A549 (cell line): Measurements from ENCODE around the gene EPB41L4A.

Source experiments
- FOSL2 ChIP-seq, 2 experiments: fragments of 450-650 bp in 1 of 2; fragments of >200 bp in 1 of 2; sonication (Bioruptor Twin) in 1 of 2; formaldehyde crosslinking; IDR thresholded peaks; 2 replicates each; pipeline versions ENCODE4 v1.5.0 to v1.6.1; 2016 to 2020; ENCODE audit warnings: mild to moderate bottlenecking in 1 of 2, moderate library complexity in 1 of 2
- JUN ChIP-seq, 2 experiments: fragments of >200 bp; sonication (Bioruptor Twin); formaldehyde crosslinking; IDR thresholded peaks; 2 replicates in 1 of 2; 3 replicates in 1 of 2; pipeline ENCODE4 v1.6.1; 2016 to 2017
- PHF8 ChIP-seq: fragments of 200-600 bp; sonication (generic); IDR thresholded peaks from 2 replicates; pipeline ENCODE4 v1.6.1; 2016; ENCODE audit warnings: low read depth, mild to moderate bottlenecking, antibody characterized with exemption, moderate library complexity, borderline replicate concordance
- RAD21 ChIP-seq, 2 experiments: fragments of >200 bp in 1 of 2; sonication (Bioruptor Twin) in 1 of 2; formaldehyde crosslinking in 1 of 2; IDR thresholded peaks in 1 of 2; conservative IDR thresholded peaks in 1 of 2; 2 replicates in 1 of 2; 3 replicates in 1 of 2; pipeline ENCODE4 v1.6.1; 2012 to 2018; ENCODE audit warnings: inconsistent platforms in 1 of 2
- SMC3 ChIP-seq: fragments of >200 bp; sonication (Bioruptor Twin); formaldehyde crosslinking; IDR thresholded peaks from 3 replicates; pipeline ENCODE4 v1.6.1; 2018; ENCODE audit warnings: inconsistent platforms
- USF2 ChIP-seq: fragments of 450-650 bp; IDR thresholded peaks from 2 replicates; pipeline ENCODE4 v1.6.1; 2014; ENCODE audit warnings: antibody characterized with exemption
- ZNF302 ChIP-seq: fragments of 250-450 bp; sonication (Bioruptor Pico); IDR thresholded peaks from 2 replicates; pipeline ENCODE4 v1.9.0; 2021; ENCODE audit warnings: inconsistent platforms, mild to moderate bottlenecking, moderate library complexity

- no peak for TF ChIP-seq FOSL2 (IDR thresholded peaks at IDR 0.05)
- TF ChIP-seq FOSL2 (CRISPR knock-in tag; IDR thresholded peaks at IDR 0.05): no peak
- no peak for TF ChIP-seq PHF8
- TF ChIP-seq USF2: no peak
- TF ChIP-seq JUN (IDR thresholded peaks at IDR 0.05): no peak
- no peak for TF ChIP-seq ZNF302 (CRISPR knock-in tag)
- TF ChIP-seq SMC3: peak; percentile 32; the same call in 1 of the 3 replicates
- 0 out of 5 replicates have a peak, but pooled peaks of 1 of the 2 experiments have one; percentile 21 for TF ChIP-seq RAD21 (conservative IDR thresholded peaks at IDR 0.05 in 1 of 2, IDR thresholded peaks at IDR 0.05 in 1 of 2)
Observed at GRCh38 chr5:112186401-112186990, 232.6 kb downstream of the EPB41L4A start.
